ENCODE data around the gene THEM5. TPM values are rescaled to one million over a fixed set of nuclear protein-coding genes. Genes with fewer than 3 reads are reported as not detected.

The THEM5 gene
- total and polyA plus RNA-seq, 9 donors, result 0.07 TPM; not detected in 8

- intact Hi-C loops (cut with DNase I), result no loop called here
- peaks cover 2% of the 10 kb centered on the region for H3K4me1 ChIP-seq (ENCODE audit: insufficient read depth)
- H3K9me3 ChIP-seq, result no peaks in the 10 kb centered on the region
- H3K27me3 ChIP-seq, result no peaks in the 10 kb centered on the region
- H3K36me3 ChIP-seq, result no peaks in the 10 kb centered on the region
- no peak overlapping the region for H3K4me3 ChIP-seq
- TF ChIP-seq POLR2A (IDR thresholded peaks at IDR 0.05) (no peak), EP300 (IDR thresholded peaks at IDR 0.05) (no peak)
- TF ChIP-seq, protein P1, sequence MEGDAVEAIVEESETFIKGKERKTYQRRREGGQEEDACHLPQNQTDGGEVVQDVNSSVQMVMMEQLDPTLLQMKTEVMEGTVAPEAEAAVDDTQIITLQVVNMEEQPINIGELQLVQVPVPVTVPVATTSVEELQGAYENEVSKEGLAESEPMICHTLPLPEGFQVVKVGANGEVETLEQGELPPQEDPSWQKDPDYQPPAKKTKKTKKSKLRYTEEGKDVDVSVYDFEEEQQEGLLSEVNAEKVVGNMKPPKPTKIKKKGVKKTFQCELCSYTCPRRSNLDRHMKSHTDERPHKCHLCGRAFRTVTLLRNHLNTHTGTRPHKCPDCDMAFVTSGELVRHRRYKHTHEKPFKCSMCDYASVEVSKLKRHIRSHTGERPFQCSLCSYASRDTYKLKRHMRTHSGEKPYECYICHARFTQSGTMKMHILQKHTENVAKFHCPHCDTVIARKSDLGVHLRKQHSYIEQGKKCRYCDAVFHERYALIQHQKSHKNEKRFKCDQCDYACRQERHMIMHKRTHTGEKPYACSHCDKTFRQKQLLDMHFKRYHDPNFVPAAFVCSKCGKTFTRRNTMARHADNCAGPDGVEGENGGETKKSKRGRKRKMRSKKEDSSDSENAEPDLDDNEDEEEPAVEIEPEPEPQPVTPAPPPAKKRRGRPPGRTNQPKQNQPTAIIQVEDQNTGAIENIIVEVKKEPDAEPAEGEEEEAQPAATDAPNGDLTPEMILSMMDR (IDR thresholded peaks at IDR 0.05), result no peak
- DNase-seq, result no peak
- no peak overlapping the region for H3K27ac ChIP-seq
Observed at GRCh38 chr1:151849871-151850270, 3.6 kb downstream of the THEM5 start.

DNA sequence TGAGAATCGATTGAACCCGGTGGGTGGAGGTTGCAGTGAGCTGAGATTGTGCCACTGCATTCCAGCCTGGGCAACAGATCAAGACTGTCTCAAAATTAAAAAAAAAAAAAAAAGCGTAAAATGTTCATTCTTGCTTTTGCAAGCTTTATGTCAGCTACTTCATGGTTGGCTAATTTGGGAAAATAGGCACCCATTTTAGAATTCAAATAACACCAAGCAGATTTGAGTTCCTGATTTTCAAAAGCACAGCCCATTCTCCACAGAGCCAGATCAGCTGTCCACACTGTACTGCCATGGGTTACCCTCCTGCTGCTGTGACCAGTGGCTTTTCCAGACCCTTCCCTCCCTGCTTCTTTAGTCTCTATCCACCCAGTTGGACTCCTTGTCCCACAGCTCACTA, 4.4 kb downstream of the THEM5 start:
- DNase-seq, result no peak
- Histone ChIP-seq H3K27ac (no peak overlapping the region), H3K9me3 (no peaks in the 10 kb centered on the region), H3K36me3 (no peaks in the 10 kb centered on the region), H3K4me3 (no peak overlapping the region), H3K4me1 (ENCODE audit: insufficient read depth) (peaks cover 2% of the 10 kb centered on the region), H3K27me3 (no peaks in the 10 kb centered on the region)
- TF ChIP-seq, protein P1 (IDR thresholded peaks at IDR 0.05), result no peak
- TF ChIP-seq POLR2A (IDR thresholded peaks at IDR 0.05) (no peak), EP300 (IDR thresholded peaks at IDR 0.05) (no peak)
- intact Hi-C loops (cut with DNase I), result no loop called here
- 40 to 48% (median 44%) methylated on average over 3 of the region's 3 CpGs for WGBS, 3 donors

GRCh38 chr1:151847867-151848596, 5.5 kb downstream of the THEM5 start:
- Histone ChIP-seq H3K27ac (no peak overlapping the region), H3K4me3 (no peak overlapping the region), H3K9me3 (no peaks in the 10 kb centered on the region), H3K4me1 (ENCODE audit: insufficient read depth) (peaks cover 2% of the 10 kb centered on the region), H3K36me3 (no peaks in the 10 kb centered on the region), H3K27me3 (no peaks in the 10 kb centered on the region)
- 45 to 49% (median 47%) methylated on average over 11 of the region's 11 CpGs for WGBS, 3 donors
- no peak for TF ChIP-seq EP300 (IDR thresholded peaks at IDR 0.05)
- TF ChIP-seq, protein P1 (IDR thresholded peaks at IDR 0.05), result no peak
- no peak for TF ChIP-seq POLR2A (IDR thresholded peaks at IDR 0.05)
- intact Hi-C loops (cut with DNase I), result no loop called here
- no peak for DNase-seq

- no peak for DNase-seq
- TF ChIP-seq, protein P1 (IDR thresholded peaks at IDR 0.05), result no peak
- TF ChIP-seq EP300 (IDR thresholded peaks at IDR 0.05), result no peak
- no peak for TF ChIP-seq POLR2A (IDR thresholded peaks at IDR 0.05)
- no peaks in the 10 kb centered on the region for H3K9me3 ChIP-seq
- intact Hi-C loops (cut with DNase I), result no loop called here
- H3K4me3 ChIP-seq, result no peak overlapping the region
- H3K27me3 ChIP-seq, result no peaks in the 10 kb centered on the region
- WGBS, 3 donors, result 90 to 91% (median 91%) methylated on average over 8 of the region's 8 CpGs
- no peak overlapping the region for H3K27ac ChIP-seq
- no peaks in the 10 kb centered on the region for H3K36me3 ChIP-seq
- H3K4me1 ChIP-seq (ENCODE audit: insufficient read depth), result peaks cover 2% of the 10 kb centered on the region
Observed at GRCh38 chr1:151846686-151847237, 6.8 kb downstream of the THEM5 start.

Measured in ovary (tissue), 9 donors.